GM20000 (cell line): Measurements from ENCODE around the gene FHOD1.
A peak's percentile ranks its signal among the peaks of the same experiment; 100 is the strongest.

Source experiments
- DNase-seq: peaks from one replicate; pipeline ENCODE4 v3.0.0; 2012; ENCODE audit warnings: low spot score
- TF ChIP-seq, protein P1 (sequence below): IDR thresholded peaks from 2 replicates; pipeline ENCODE4 v1.5.1; 2012; ENCODE audit warnings: mild to moderate bottlenecking, control low read depth; ENCODE audit errors: extremely low read depth, missing control alignments

FHOD1 gene

GRCh38 chr16:67263201-67263600 is 15.9 kb upstream of the FHOD1 start:
- TF ChIP-seq, protein P1, sequence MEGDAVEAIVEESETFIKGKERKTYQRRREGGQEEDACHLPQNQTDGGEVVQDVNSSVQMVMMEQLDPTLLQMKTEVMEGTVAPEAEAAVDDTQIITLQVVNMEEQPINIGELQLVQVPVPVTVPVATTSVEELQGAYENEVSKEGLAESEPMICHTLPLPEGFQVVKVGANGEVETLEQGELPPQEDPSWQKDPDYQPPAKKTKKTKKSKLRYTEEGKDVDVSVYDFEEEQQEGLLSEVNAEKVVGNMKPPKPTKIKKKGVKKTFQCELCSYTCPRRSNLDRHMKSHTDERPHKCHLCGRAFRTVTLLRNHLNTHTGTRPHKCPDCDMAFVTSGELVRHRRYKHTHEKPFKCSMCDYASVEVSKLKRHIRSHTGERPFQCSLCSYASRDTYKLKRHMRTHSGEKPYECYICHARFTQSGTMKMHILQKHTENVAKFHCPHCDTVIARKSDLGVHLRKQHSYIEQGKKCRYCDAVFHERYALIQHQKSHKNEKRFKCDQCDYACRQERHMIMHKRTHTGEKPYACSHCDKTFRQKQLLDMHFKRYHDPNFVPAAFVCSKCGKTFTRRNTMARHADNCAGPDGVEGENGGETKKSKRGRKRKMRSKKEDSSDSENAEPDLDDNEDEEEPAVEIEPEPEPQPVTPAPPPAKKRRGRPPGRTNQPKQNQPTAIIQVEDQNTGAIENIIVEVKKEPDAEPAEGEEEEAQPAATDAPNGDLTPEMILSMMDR, result no peak
- no peak for DNase-seq

DNA sequence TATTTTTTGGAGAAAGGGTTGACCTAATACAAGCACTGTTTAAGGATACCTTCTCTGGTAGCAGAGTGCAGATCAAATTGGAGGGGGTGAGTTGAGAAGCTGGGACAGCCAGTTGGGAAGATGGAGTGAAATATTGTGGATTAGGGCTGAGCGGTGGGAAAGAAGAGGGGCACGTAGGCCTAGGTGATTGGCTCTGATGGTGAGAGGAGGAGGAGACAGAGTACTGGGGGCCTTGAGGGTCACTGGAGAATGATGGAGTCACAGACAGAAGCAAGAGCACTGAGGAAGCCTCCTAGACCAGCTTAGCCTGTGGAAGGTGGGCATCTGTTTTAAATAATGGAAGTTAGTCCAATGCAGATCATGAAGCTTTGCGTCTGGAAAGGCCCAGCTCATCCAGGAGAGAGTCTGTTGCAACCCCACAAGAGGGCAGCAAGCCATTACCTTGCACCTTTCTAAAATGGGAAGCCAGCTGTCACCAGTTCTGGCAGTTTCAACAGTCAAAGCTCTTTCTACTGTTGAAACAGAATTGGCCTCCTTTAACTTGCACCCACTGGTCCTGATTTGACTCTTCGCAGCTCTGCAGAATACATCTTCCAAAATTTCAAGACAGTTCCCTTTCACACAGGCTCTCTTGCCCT is 13.3 kb upstream of the FHOD1 start:
- TF ChIP-seq, protein P1, result peak; percentile 53
- peak; percentile 73 for DNase-seq

GRCh38 chr16:67259705-67260104 is 12.4 kb upstream of the FHOD1 start:
- DNase-seq, result no peak
- TF ChIP-seq, protein P1, result no peak

DNA sequence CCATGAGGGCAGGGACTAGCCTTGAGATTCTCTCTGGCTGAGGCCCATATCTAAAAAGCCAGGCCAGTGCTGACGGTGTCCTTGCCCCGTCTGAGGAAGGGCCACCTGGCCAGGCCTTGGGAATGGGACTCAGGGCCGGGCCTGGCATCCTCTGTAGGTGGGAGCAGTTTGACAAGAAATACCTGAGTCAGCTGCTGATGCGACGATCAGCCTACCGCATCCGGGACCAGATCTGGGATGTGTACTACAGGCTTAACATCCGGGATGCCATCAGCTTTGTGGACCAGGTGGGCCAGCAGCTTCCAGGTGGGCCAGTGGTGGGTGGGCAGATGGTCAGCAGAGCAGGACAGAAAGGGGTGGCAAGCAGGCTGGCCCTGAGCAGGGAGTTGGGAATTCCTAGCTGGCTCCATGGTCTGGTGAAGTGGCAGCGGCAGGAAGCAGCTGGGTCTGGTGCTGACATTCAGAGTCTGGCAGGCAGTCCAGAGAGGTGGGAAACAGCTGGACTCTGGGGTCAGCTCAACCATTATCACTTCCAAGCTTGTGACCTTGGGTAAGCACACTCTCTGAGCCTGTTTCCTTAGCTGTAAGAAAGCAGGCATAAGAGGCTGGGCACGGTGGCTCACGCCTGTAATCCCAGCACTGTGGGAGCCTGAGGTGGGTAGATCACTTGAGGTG is 11.0 kb upstream of the FHOD1 start:
- DNase-seq, result no peak
- TF ChIP-seq, protein P1, result no peak

DNA sequence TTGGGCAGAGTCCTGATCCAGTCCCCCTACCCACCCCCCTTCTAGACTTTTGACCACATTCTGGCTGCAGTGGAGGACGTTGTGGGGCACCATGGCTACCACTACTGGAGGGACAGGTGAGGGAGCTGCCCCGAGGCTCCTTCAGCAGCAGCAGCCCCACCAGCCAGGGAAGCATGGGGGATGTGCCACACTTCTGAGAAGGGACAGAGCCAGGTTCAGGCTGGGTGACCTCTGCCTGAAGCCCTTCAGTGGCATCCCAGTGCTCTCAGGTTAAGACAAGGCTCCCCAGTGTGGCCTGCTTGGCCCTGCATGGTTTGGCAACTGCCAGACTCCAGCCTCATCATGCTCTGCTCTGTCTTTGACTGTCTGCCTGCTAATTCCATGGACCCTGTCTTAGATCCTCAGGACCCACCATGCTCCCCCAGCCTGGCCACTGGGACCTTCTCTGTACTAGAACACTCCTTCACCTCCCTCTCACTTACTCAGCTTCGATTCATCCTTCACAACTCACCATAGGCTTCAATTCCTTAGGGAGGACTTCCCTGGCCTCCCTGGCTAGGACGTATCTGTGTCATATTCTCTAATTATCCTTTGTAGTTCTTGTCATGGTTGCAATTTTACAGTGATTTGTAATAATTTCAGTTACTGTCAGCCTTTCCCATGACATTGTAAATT is 10.3 kb upstream of the FHOD1 start:
- TF ChIP-seq, protein P1, result no peak
- no peak for DNase-seq

DNA sequence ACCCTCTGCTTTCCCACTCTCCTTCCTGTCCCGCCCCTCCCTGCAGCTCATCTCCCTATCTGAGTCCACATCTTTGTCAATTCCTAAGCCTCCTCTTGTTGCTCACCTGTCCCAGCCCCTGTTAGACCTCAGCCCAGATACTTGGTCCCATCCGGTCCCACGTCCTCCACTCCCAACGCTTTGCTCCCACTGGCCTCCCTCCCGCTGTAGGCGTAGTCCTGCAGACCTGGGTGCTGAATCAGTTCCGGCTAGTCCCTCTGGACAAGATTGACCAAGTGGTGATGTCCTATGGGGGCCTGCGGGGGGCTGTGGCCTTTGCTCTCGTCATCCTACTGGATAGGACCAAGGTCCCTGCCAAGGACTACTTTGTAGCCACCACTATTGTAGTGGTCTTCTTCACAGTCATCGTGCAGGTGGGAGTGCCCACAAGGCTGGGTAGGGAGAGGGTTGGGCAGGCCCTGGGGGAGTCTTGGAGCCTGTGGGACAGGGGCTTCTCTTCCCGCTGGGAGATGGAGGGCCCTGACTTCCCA is 9.5 kb upstream of the FHOD1 start:
- DNase-seq, result no peak
- TF ChIP-seq, protein P1, result no peak
